GM12865 (cell line): ENCODE measurements around the gene ASNSD1.
A peak's percentile ranks its signal among the peaks of the same experiment; 100 is the strongest.

Experiments used
- DNase-seq: peaks from one replicate; pipeline ENCODE4 v3.0.0; 2010; ENCODE audit warnings: low read depth
- H3K4me3 ChIP-seq: 2 replicates; pipeline ENCODE4 v1.5.1; 2011; ENCODE audit warnings: mild to moderate bottlenecking, low read depth, low read length, control low read depth
- TF ChIP-seq, protein P1 (sequence below): IDR thresholded peaks from 2 replicates; pipeline ENCODE4 v1.5.1; 2011; ENCODE audit warnings: low read length, control low read depth, low read depth, inconsistent platforms; ENCODE audit not compliant: insufficient read depth; ENCODE audit errors: missing control alignments

Gene ASNSD1

GRCh38 chr2:189661148-189661956 lies at the start of gene ASNSD1:
Gene ASNSD1 (plus strand): TSS chr2:189661459. CDS start chr2:189666133, 4,674 bp downstream.
- peak within 1 kb of the TSS; percentile 62 for H3K4me3 ChIP-seq
- TF ChIP-seq, protein P1, sequence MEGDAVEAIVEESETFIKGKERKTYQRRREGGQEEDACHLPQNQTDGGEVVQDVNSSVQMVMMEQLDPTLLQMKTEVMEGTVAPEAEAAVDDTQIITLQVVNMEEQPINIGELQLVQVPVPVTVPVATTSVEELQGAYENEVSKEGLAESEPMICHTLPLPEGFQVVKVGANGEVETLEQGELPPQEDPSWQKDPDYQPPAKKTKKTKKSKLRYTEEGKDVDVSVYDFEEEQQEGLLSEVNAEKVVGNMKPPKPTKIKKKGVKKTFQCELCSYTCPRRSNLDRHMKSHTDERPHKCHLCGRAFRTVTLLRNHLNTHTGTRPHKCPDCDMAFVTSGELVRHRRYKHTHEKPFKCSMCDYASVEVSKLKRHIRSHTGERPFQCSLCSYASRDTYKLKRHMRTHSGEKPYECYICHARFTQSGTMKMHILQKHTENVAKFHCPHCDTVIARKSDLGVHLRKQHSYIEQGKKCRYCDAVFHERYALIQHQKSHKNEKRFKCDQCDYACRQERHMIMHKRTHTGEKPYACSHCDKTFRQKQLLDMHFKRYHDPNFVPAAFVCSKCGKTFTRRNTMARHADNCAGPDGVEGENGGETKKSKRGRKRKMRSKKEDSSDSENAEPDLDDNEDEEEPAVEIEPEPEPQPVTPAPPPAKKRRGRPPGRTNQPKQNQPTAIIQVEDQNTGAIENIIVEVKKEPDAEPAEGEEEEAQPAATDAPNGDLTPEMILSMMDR, result peak; percentile 84
- peak; percentile 100 for DNase-seq

- no peak for DNase-seq
- H3K4me3 ChIP-seq, result no peak overlapping the region
- TF ChIP-seq, protein P1, result no peak
Measured at GRCh38 chr2:189613077-189613636, 48.1 kb upstream of the ASNSD1 start.

- H3K4me3 ChIP-seq, result no peak overlapping the region
- TF ChIP-seq, protein P1, result no peak
- no peak for DNase-seq
Measured at GRCh38 chr2:189613650-189614420, 47.4 kb upstream of the ASNSD1 start.

GRCh38 chr2:189614585-189614984 lies 46.7 kb upstream of the ASNSD1 start:
- no peak for DNase-seq
- TF ChIP-seq, protein P1, result no peak
- no peak overlapping the region for H3K4me3 ChIP-seq

- no peak overlapping the region for H3K4me3 ChIP-seq
- TF ChIP-seq, protein P1, result no peak
- DNase-seq, result no peak
Measured at GRCh38 chr2:189618197-189618596, 43.1 kb upstream of the ASNSD1 start.

DNA sequence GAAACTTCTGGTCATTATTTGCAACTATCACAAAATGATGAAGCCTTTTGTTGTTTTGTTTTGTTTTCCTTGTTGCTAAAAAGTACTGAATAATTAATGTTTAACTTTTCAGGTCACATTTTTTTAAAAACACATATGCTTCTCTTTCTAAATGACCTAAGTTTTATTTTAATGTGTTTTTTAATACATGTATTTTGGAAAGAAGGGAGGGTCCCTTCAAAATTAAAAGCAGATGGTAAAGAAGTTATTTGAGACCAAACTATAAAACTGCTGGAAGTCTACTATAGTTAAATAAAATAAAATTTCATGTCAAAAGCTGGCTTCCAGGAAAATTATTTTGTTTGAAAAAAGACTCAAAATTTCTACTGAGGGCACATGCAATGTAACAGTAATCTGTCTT lies 39.5 kb upstream of the ASNSD1 start:
- no peak for DNase-seq
- no peak overlapping the region for H3K4me3 ChIP-seq
- TF ChIP-seq, protein P1, result no peak
